ENCODE results near the gene CLPSL2. TPM values are rescaled to one million over a fixed set of nuclear protein-coding genes. Genes with fewer than 3 reads are reported as not detected.

The CLPSL2 gene
- total RNA-seq, 1 donor from 2014 or later, result not detected

DNA sequence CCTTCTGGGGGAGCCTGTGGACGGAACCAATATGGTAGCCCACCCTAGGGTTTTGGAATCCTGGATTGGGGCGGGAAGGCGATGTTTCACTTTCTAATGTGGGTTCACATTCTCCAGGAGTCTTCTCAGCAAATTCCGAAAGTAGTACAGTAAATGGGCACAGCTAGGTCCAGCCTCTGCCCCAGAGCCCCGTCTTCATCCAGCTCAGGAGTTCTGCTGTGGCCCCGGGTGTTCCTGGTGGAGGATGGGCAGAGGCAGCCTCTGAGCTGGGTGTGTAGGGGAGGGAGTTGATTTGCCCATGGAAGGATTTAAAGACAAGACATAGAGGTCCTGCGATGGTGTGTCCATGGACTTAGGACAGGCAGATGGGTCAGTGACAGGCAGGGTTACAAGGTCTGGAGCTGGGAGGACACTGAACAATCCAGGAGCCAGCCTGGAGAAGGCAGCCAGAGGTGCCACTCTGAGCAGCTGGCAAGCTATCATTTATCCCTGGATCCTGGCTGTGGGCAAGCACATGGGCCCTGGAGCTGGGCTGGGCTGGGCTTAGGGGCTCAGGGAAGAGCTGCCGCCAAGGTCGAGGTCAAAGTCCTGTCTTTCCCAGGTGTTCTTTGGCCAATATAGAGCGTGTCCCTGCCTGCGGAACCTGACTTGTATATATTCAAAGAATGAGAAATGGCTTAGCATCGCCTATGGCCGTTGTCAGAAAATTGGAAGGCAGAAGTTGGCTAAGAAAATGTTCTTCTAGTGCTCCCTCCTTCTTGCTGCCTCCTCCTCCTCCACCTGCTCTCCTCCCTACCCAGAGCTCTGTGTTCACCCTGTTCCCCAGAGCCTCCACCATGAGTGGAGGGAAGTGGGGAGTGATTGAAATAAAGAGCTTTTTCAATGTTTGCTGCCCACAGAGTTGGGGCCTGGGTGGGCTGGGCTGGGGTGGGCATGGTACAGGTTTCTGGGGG lies 11.1 kb downstream of the CLPSL2 start:
- DNase-seq (ENCODE audit: low read depth in 2 of 2), result no peak

- no peak for DNase-seq (ENCODE audit: low read depth in 2 of 2)
These were observed 12.1 kb downstream of the CLPSL2 start for GRCh38 chr6:35788423-35788982.

GRCh38 chr6:35790683-35791082 lies 14.3 kb downstream of the CLPSL2 start:
- no peak for DNase-seq (ENCODE audit: low read depth in 2 of 2)

DNA sequence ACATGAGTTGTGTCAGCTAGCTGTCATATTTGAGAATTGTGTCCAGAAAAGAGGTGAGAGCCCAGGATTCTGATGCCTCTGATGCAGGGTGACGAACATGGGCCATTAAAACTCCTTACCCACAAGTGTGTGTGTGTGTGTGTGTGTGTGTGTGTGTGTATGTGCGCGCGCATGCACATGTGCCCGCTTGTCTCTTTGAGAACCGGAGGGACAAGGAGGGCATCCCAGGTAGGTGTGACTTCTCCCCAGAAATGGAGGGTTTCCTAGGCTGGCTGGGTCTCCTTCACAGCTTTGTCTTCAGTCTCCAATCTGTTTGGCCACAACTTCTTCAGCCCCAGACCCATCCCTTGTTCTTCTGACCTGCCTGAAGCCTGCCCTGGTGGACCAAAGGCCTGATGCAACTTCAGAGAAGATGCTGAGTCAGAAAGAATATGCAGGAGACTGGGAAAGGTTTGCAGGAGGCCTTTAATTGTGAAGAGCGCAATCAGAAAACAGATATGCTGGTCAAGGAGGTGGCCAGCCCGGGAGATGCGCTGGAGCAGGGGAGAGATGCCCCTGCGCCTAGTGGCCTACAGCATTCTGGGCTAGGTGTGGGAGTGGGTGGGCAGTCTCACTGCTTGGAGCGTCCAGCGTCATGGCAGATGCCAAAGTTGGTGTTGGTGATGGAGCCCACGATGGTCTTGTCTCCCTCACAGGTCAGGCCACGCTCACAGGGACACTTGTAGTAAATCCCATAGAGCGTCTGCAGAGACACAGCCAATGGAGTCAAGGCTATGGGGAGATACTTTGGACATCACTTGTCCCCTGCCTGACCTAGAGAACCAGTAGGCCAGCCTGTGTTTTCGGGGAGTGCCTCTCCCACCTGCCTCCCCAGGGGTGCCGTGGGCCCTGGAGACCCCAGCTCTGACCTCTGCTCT lies 18.4 kb downstream of the CLPSL2 start:
- no peak for DNase-seq (ENCODE audit: low read depth in 2 of 2)

- DNase-seq (ENCODE audit: low read depth in 2 of 2), result no peak
These were observed 19.2 kb downstream of the CLPSL2 start for GRCh38 chr6:35795453-35796071.

DNA sequence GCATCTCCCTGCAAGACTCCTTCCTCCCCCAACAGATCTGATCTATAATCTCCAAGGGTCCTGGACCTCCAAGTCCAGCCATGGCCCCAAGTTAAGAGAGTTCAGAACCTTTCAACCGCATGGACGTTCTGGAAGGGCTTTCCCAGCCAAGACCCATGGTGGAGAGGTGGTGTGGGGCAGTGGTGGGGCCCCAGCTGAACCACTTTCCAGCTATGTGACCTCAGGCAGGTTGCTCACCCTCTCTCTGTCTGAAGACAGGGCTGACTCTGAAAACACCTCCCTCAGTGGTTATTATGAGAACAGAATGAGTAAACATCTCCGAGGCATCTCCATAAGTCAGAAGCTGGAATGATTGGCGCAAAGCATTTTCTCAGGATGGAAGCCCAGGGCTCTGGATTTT lies 19.8 kb downstream of the CLPSL2 start:
- DNase-seq (ENCODE audit: low read depth in 2 of 2), result no peak

- DNase-seq (ENCODE audit: low read depth in 2 of 2), result no peak
These were observed 21.6 kb downstream of the CLPSL2 start for GRCh38 chr6:35797837-35798526.

DNA sequence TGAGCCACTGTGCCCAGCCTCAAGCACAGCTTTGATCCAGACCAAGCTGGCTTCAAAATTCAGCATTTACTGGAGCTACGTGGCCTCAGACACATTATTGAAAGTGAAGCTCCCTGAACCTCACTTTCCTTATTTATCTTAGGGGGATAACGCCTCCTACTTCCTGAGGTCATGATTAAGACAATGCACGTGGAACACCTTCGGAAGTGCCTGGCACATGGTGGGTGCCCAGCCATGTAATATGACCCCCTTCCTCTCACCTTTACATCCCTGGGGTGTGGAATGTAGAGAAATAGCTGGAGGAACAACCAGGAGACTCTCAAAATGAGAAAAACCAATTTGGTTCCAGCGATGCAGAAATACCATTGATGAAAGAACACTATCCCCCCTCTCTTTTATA lies 22.3 kb downstream of the CLPSL2 start:
- peak in 1 of 2 donors; percentile 19 for DNase-seq (ENCODE audit: low read depth in 2 of 2)

DNA sequence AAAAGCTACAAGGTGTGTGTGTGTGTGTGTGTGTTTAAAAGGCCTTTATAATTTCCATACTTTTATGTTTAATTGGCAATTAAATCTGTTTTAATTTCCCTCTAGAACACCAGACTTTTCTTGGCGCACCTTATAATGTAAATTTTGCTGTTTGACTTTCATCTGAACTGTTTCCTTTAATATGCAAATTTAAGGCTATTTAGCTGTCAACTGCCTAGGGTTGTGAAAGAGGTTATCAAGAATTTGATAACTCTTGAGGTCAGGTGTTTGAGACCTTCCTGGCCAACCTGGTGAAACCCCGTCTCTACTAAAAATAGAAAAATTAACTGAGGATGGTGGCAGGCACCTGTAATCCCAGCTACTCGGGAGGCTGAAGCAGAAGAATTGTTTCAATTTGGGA lies 24.8 kb downstream of the CLPSL2 start:
- no peak for DNase-seq (ENCODE audit: low read depth in 2 of 2)

DNA sequence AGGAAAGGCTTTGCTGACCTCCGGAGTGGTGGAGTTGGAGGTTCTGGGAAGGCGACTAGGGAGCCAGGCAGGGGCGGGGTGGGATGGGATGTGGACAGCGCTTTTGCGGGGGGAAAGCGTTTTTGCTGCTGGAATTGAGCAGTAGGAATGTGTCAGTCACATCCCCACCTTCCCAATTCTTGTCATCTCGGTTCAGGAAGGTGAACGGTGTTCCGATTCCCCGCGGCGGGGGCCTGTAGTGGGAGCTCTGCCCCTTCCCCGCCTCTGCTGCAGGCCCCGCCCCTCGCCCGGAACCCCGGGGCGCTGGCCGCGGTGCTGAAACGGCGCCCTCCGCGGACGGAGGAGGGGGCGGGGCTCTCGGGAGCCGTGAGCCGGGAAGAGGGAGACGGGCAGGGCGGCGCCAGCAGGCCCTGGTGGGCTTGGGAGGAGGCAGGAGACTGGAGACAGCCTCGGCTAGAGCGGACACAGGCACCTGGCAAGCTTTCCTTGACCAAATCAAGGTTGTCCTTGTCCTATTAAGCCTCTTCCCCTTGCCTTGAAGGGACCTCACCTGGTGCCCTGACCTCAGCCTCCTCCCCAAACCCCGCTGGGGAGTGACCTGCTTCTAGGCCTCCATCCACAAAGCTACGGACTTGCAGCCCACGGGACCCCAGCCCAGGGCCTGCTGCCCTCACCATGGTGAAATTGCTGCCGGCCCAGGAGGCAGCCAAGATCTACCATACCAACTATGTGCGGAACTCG lies 28.8 kb downstream of the CLPSL2 start, which contains the start of gene LHFPL5:
LHFPL5 (plus strand) TSS at position 357 of the 741 bp plus-strand sequence; CDS start at position 676, 319 bp downstream.
- peak in 1 of 2 donors; percentile 35 for DNase-seq (ENCODE audit: low read depth in 2 of 2)

GRCh38 chr6:35808688-35809087 lies 32.3 kb downstream of the CLPSL2 start:
- DNase-seq (ENCODE audit: low read depth in 2 of 2), result no peak

- no peak for DNase-seq (ENCODE audit: low read depth in 2 of 2)
These were observed 33.4 kb downstream of the CLPSL2 start for GRCh38 chr6:35809809-35810208.

DNA sequence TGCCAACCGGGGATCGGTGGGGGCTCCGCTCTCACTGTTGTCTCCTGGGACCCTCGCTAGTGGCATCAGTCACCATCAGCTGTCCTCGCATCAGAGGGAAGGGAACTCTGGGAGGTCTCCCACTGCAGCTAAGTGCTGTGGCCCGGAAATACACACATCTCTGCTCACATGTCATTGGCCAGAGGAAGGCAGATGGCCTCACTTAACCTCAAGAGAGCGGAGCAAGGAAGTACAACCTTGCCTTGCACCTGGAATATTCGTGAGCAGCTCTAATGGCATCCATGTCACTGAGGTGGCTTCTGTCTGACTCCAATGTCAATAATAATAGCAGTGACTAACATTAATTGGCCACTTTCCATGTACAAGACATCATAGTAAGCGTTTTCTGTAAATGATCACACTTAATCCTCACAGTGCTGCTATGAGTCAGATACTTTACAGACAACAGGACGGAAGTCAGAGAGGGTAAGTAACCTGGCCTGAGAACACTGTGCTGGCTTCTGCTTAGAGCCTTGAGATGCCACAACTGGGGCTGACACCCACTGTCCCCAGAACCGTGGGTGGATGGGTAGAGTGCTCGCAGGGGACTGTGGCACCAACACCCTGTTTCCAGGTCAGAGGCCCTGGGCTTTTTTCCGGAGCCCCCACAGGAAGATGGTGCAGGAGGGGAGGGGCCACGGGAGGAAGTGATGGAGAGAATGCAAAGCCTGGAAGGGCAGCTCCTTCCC lies 34.7 kb downstream of the CLPSL2 start:
- DNase-seq (ENCODE audit: low read depth in 2 of 2), result peak; percentile 23 to 66

- no peak for DNase-seq (ENCODE audit: low read depth in 2 of 2)
These were observed 35.2 kb downstream of the CLPSL2 start for GRCh38 chr6:35811699-35811995.

DNA sequence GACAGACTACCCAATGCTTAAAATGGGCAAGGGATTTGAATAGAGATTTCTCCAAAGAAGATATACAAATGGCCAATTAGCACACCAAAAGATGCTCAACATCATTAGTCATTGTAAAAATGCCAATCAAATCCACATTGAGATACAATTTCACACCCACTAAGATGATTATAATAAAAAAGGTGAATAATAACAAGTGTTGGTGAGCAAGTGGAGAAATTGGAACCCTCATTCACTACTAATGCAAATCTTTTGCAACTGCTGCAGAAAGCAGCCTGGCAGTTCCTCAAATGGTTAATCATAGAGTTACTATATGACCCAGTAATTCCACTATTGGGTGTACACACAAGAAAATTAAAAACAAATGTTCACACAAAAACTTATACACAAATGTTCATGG lies 41.1 kb downstream of the CLPSL2 start:
- no peak for DNase-seq (ENCODE audit: low read depth in 2 of 2)

DNA sequence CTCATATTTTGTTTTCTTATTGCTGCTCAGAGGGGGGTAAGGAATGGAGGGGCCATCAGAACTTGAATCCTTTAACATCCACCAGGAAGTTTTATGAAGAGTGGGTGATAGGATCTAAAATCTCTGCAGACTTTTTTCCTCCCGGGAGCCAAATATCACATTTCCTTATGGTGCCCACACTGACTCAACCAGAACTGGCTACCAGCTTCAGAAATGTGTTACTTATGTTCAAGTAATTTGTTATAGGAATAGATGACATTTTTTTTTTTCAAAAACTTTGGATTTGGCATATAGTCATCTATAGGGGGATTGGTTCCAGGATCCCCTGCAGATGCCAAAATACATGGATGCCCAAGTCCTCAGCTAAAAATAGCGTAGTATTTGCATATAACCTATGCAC lies 47.2 kb downstream of the CLPSL2 start:
- no peak for DNase-seq (ENCODE audit: low read depth in 2 of 2)

DNA sequence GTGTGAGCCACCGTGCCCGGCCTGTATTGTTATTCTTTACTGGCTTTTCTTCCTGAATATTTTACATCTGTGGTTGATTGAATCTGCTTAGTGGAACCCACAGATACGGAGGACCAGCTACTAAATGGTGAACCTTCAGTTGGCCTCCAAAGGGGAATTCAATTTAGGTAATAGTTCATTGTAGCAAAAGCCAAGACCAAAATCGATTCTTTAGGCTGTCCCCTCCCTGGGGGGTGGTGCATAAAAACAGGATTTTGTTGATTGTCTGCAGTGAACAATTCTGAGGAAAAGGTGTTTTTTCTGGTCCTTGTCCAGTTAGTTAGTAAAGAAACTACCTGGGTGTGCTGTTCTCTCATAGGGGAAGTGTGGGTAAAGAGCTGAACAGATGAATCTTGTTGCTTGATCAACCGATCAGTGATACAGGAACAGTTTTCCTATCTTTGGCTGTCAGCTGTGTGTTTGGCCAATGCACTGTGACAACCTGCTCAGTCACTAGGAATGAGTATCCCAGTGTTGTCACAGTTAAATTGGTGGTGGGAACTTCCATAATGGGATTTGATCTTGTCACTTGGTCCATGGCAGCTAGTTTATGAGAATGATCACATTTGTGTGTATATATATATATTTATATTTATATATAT lies 48.3 kb downstream of the CLPSL2 start:
- DNase-seq (ENCODE audit: low read depth in 2 of 2), result no peak

All from dermis microvascular lymphatic vessel endothelial cell (primary cell).